ENCODE data around the gene EFHC1. TPM values are rescaled to one million over a fixed set of nuclear protein-coding genes. Genes with fewer than 3 reads are reported as not detected.

EFHC1 gene
- total and polyA plus RNA-seq, 2 of the 13 experiments (the other 11 are each of a cell fraction or from before 2014, with no cell fraction given) = 23.4 to 29.5 TPM

DNA sequence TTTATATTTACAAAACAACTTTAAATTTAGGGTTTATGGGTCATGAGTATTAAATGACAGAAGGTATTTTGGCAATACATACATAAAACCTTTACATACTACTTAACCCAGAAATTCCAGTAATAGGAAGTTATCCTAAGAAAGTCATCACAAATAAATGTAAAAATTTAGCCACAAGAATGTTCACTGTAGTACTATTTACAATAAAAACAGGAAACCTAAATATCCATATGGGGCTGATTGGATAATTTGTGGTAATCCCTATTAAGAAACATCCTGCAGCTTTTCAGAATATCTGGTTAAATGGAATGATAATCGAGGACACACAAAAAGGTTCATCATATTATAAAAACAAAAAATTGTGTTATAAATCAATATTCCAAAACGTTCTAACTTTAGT lies 112.3 kb downstream of the EFHC1 start:
- in situ Hi-C loops (cut with HindIII; ENCODE audit: extremely low pct_ligation_motif_present, low pct_unique_long_range_greater_than_20kb) (no loop called here), intact Hi-C loops (cut with micrococcal nuclease; ENCODE audit: unreplicated experiment) (no loop called here)
- WGBS (ENCODE audit: low lambda C conversion rate) = 91% methylated on average over 2 of the region's 2 CpGs

More for the DNA sequence above, 112.3 kb downstream of the EFHC1 start:
- no peak for FAIRE-seq
- peaks cover 13% of the 10 kb centered on the region for H3K4me1 ChIP-seq (ENCODE audit: insufficient read depth, low read length)
- BruUV-seq (replicated peaks) = no TSS peak
- no peak overlapping the region for H3K9ac ChIP-seq (ENCODE audit: insufficient read depth, low read depth, low read length)
- peaks cover 35% of the 10 kb centered on the region for H3K79me2 ChIP-seq (ENCODE audit: insufficient read depth, low read length)
- no peak overlapping the region for H3K4me3 ChIP-seq (replicated peaks in 1 of 3; ENCODE audit: insufficient read depth in 1 of 3, low read depth in 2 of 3, low read length in 3 of 3)
- H4K20me1 ChIP-seq (ENCODE audit: insufficient read depth, low read length) = no peaks in the 10 kb centered on the region
- H3K4me2 ChIP-seq (ENCODE audit: low read depth, low read length) = no peak overlapping the region
- no peak for TF ChIP-seq ZNF251 (CRISPR knock-in tag; IDR thresholded peaks at IDR 0.05)
- no peak for TF ChIP-seq IRX3 (CRISPR knock-in tag; IDR thresholded peaks at IDR 0.05; ENCODE audit: borderline replicate concordance, low read depth)
- no peak for TF ChIP-seq ZNF235 (CRISPR knock-in tag; IDR thresholded peaks at IDR 0.05; ENCODE audit: borderline replicate concordance)
- no peak for TF ChIP-seq TOE1 (CRISPR knock-in tag; IDR thresholded peaks at IDR 0.05)
- no peak for TF ChIP-seq GLI4 (CRISPR knock-in tag; IDR thresholded peaks at IDR 0.05; ENCODE audit: borderline replicate concordance)
- no peak for TF ChIP-seq KMT2A (CRISPR knock-in tag; IDR thresholded peaks at IDR 0.05)
- TF ChIP-seq, protein P1, sequence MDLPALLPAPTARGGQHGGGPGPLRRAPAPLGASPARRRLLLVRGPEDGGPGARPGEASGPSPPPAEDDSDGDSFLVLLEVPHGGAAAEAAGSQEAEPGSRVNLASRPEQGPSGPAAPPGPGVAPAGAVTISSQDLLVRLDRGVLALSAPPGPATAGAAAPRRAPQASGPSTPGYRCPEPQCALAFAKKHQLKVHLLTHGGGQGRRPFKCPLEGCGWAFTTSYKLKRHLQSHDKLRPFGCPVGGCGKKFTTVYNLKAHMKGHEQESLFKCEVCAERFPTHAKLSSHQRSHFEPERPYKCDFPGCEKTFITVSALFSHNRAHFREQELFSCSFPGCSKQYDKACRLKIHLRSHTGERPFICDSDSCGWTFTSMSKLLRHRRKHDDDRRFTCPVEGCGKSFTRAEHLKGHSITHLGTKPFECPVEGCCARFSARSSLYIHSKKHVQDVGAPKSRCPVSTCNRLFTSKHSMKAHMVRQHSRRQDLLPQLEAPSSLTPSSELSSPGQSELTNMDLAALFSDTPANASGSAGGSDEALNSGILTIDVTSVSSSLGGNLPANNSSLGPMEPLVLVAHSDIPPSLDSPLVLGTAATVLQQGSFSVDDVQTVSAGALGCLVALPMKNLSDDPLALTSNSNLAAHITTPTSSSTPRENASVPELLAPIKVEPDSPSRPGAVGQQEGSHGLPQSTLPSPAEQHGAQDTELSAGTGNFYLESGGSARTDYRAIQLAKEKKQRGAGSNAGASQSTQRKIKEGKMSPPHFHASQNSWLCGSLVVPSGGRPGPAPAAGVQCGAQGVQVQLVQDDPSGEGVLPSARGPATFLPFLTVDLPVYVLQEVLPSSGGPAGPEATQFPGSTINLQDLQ (CRISPR knock-in tag; IDR thresholded peaks at IDR 0.05) = no peak
- TF ChIP-seq MYC (CRISPR knock-in tag; IDR thresholded peaks at IDR 0.05; ENCODE audit: borderline replicate concordance) = no peak
- no peak for TF ChIP-seq NRL (CRISPR knock-in tag; IDR thresholded peaks at IDR 0.05; ENCODE audit: borderline replicate concordance)
- no peak for TF ChIP-seq STAG1 (CRISPR knock-in tag; IDR thresholded peaks at IDR 0.05)
- TF ChIP-seq, protein P2, sequence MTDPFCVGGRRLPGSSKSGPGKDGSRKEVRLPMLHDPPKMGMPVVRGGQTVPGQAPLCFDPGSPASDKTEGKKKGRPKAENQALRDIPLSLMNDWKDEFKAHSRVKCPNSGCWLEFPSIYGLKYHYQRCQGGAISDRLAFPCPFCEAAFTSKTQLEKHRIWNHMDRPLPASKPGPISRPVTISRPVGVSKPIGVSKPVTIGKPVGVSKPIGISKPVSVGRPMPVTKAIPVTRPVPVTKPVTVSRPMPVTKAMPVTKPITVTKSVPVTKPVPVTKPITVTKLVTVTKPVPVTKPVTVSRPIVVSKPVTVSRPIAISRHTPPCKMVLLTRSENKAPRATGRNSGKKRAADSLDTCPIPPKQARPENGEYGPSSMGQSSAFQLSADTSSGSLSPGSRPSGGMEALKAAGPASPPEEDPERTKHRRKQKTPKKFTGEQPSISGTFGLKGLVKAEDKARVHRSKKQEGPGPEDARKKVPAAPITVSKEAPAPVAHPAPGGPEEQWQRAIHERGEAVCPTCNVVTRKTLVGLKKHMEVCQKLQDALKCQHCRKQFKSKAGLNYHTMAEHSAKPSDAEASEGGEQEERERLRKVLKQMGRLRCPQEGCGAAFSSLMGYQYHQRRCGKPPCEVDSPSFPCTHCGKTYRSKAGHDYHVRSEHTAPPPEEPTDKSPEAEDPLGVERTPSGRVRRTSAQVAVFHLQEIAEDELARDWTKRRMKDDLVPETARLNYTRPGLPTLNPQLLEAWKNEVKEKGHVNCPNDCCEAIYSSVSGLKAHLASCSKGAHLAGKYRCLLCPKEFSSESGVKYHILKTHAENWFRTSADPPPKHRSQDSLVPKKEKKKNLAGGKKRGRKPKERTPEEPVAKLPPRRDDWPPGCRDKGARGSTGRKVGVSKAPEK (CRISPR knock-in tag; IDR thresholded peaks at IDR 0.05; ENCODE audit: borderline replicate concordance) = no peak
- TF ChIP-seq, protein P3, sequence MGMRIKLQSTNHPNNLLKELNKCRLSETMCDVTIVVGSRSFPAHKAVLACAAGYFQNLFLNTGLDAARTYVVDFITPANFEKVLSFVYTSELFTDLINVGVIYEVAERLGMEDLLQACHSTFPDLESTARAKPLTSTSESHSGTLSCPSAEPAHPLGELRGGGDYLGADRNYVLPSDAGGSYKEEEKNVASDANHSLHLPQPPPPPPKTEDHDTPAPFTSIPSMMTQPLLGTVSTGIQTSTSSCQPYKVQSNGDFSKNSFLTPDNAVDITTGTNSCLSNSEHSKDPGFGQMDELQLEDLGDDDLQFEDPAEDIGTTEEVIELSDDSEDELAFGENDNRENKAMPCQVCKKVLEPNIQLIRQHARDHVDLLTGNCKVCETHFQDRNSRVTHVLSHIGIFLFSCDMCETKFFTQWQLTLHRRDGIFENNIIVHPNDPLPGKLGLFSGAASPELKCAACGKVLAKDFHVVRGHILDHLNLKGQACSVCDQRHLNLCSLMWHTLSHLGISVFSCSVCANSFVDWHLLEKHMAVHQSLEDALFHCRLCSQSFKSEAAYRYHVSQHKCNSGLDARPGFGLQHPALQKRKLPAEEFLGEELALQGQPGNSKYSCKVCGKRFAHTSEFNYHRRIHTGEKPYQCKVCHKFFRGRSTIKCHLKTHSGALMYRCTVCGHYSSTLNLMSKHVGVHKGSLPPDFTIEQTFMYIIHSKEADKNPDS (CRISPR knock-in tag; IDR thresholded peaks at IDR 0.05) = no peak
- TF ChIP-seq HES4 (CRISPR knock-in tag; IDR thresholded peaks at IDR 0.05; ENCODE audit: borderline replicate concordance) = no peak
- no peak for TF ChIP-seq ZNF792 (CRISPR knock-in tag; IDR thresholded peaks at IDR 0.05)
- ChIA-PET POLR2A (no interaction called here), CTCF (ENCODE audit: low intra/inter-chr PET ratio, low total read pairs) (no interaction called here)
- H2AFZ ChIP-seq (ENCODE audit: low read length) = no peak overlapping the region
- H3K27ac ChIP-seq (ENCODE audit: extremely low read length, insufficient read depth, low read length) = no peak overlapping the region
- H3K27me3 ChIP-seq (ENCODE audit: control insufficient read depth in 1 of 2, insufficient read depth in 2 of 2, low read length in 2 of 2) = no peaks in the 10 kb centered on the region
- no peak for DNase-seq (ENCODE audit: low spot score)
- ATAC-seq = no peak
- H3K9me3 ChIP-seq (ENCODE audit: low read length) = no peaks in the 10 kb centered on the region
- H3K36me3 ChIP-seq (replicated peaks in 1 of 2; ENCODE audit: control insufficient read depth in 1 of 2, insufficient read depth in 2 of 2, low read length in 2 of 2) = peaks cover 36 to 84% of the 10 kb centered on the region in 2 experiments
